WTC11 (cell line): ENCODE data around the gene SND1.

ENCODE experiments used
- ATF3 ChIP-seq: sonication (generic); formaldehyde crosslinking; conservative IDR thresholded peaks from 2 replicates; pipeline ENCODE4 v1.8.1; 2022; ENCODE audit warnings: mild to moderate bottlenecking, missing genetic modification reagents
- JUN ChIP-seq: sonication (generic); formaldehyde crosslinking; IDR thresholded peaks from 2 replicates; pipeline ENCODE4 v1.8.0; 2023; ENCODE audit warnings: mild to moderate bottlenecking, missing genetic modification reagents
- SMAD3 ChIP-seq: sonication (generic); formaldehyde crosslinking; IDR thresholded peaks from 2 replicates; pipeline ENCODE4 v1.8.0; 2022; ENCODE audit warnings: missing genetic modification reagents, mild to moderate bottlenecking, borderline replicate concordance

- no peak for TF ChIP-seq ATF3
- no peak for TF ChIP-seq JUN (CRISPR knock-in tag)
- no peak for TF ChIP-seq SMAD3 (CRISPR knock-in tag)
Observed at GRCh38 chr7:127873715-127874636, 222.0 kb downstream of the SND1 start.
